ENCODE data around the gene MRRF. TPM values are rescaled to one million over a fixed set of nuclear protein-coding genes. Genes with fewer than 3 reads are reported as not detected.

Gene MRRF
- 55.2 and 60.6 TPM in 2 replicates for total RNA-seq

- peaks cover 42% of the 10 kb centered on the region for H3K4me1 Mint-ChIP-seq
- ATAC-seq (ENCODE audit: low read depth) (peak; percentile 83), DNase-seq (peak; percentile 94)
- no peaks in the 10 kb centered on the region for H3K27me3 Mint-ChIP-seq
- H3K36me3 Mint-ChIP-seq (ENCODE audit: low read depth): peaks cover 31% of the 10 kb centered on the region
- intact Hi-C loops (cut with micrococcal nuclease): loop anchor here (1.0 to 10.0 kb wide), 5 partner anchors 22 to 198 kb away; partner anchors contain the start of genes MORN5, NDUFA8, PTGS1 and TTLL11
- peak within 1 kb of the TSS; percentile 100 for H3K27ac Mint-ChIP-seq
- H3K9me3 Mint-ChIP-seq: no peaks in the 10 kb centered on the region
- CTCF ChIA-PET: interaction anchor here (0.7 to 2.2 kb wide), 6 partner anchors 11 to 166 kb away, joined by 3 to 6 read pairs (median 4); no protein-coding TSS in a partner anchor
- TF ChIP-seq CTCF (IDR thresholded peaks at IDR 0.05): no peak
- peak within 1 kb of the TSS; percentile 99 for H3K4me3 Mint-ChIP-seq
- POLR2A ChIA-PET: interaction anchor here (0.7 to 1.7 kb wide), 8 partner anchors 22 to 1815 kb away, joined by 3 to 8 read pairs (median 5); partner anchors contain the start of genes MORN5, NDUFA8, PTGS1 and ZBTB6
These were observed at the start of gene MRRF, which contains the start of gene RBM18 for GRCh38 chr9:122264360-122265148. MRRF (plus strand) TSS chr9:122264882; CDS start chr9:122270892, 6,010 bp downstream. RBM18 (minus strand) TSS chr9:122264840; CDS start chr9:122261492, 3,348 bp downstream.

DNA sequence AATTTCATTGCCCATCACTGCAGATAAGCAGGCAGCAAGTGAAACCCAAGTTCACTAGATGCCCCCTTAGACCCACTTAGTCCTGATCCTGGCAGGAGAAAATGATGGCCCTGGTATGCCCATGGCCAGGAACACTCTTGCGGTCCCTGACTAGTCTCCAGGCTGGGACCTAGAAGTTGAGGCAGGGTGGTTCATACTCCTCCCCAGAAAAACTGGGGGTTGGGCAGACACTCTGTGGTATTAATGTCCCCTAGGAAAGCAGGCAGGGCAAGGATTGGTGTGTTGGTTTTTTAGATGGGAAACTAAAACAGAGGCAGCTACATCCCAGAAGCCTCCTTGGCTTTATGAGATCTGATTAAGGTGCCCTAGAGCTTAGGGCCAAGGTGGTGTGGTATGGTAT is 49.0 kb upstream of the MRRF start:
- H3K27me3 Mint-ChIP-seq: peaks cover 82% of the 10 kb centered on the region
- H3K4me3 Mint-ChIP-seq: no peak overlapping the region
- H3K9me3 Mint-ChIP-seq: no peaks in the 10 kb centered on the region
- peaks cover 33% of the 10 kb centered on the region for H3K4me1 Mint-ChIP-seq
- no peak overlapping the region for H3K27ac Mint-ChIP-seq
- ATAC-seq (ENCODE audit: low read depth): no peak
- no peaks in the 10 kb centered on the region for H3K36me3 Mint-ChIP-seq (ENCODE audit: low read depth)
- CTCF ChIA-PET: no interaction called here
- intact Hi-C loops (cut with micrococcal nuclease): no loop called here
- no peak for TF ChIP-seq CTCF (IDR thresholded peaks at IDR 0.05)
- POLR2A ChIA-PET: no interaction called here
- DNase-seq: no peak

GRCh38 chr9:122216138-122216797 is 48.4 kb upstream of the MRRF start:
- no peak for TF ChIP-seq CTCF (IDR thresholded peaks at IDR 0.05)

GRCh38 chr9:122216798-122217418 is 47.8 kb upstream of the MRRF start:
- no peaks in the 10 kb centered on the region for H3K36me3 Mint-ChIP-seq (ENCODE audit: low read depth)
- no peaks in the 10 kb centered on the region for H3K9me3 Mint-ChIP-seq
- POLR2A ChIA-PET: no interaction called here
- CTCF ChIA-PET: no interaction called here
- no peak overlapping the region for H3K4me3 Mint-ChIP-seq
- ATAC-seq (ENCODE audit: low read depth) (no peak), DNase-seq (no peak)
- H3K27ac Mint-ChIP-seq: no peak overlapping the region
- peaks cover 35% of the 10 kb centered on the region for H3K4me1 Mint-ChIP-seq
- peaks cover 78% of the 10 kb centered on the region for H3K27me3 Mint-ChIP-seq
- TF ChIP-seq CTCF (IDR thresholded peaks at IDR 0.05): no peak
- intact Hi-C loops (cut with micrococcal nuclease): no loop called here

More at GRCh38 chr9:122216138-122216797, 48.4 kb upstream of the MRRF start:
- POLR2A ChIA-PET: no interaction called here
- H3K27ac Mint-ChIP-seq: no peak overlapping the region
- H3K4me1 Mint-ChIP-seq: peaks cover 35% of the 10 kb centered on the region
- H3K36me3 Mint-ChIP-seq (ENCODE audit: low read depth): no peaks in the 10 kb centered on the region
- intact Hi-C loops (cut with micrococcal nuclease): no loop called here
- H3K9me3 Mint-ChIP-seq: no peaks in the 10 kb centered on the region
- DNase-seq (no peak), ATAC-seq (ENCODE audit: low read depth) (no peak)
- CTCF ChIA-PET: no interaction called here
- peaks cover 79% of the 10 kb centered on the region for H3K27me3 Mint-ChIP-seq
- H3K4me3 Mint-ChIP-seq: no peak overlapping the region

DNA sequence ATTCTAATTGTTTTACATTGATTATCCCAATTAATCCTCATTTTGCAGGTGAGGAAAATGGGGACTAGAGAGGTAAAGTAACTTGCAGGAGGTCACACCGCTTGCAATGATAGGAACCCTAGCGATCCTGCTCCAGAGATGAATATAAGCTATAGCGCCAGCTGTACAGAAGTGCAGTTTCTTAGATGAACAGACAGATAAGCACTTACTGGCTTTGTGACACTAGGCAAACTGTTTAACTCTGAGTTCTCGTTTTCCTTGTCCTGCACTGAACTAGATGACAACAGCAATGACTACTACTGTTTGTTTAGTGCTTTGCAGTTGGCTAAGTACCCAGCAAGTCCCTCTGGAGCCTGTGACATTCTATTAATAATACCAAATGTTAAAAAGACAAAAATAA is 47.0 kb upstream of the MRRF start:
- POLR2A ChIA-PET: no interaction called here
- Mint-ChIP-seq H3K9me3 (no peaks in the 10 kb centered on the region), H3K4me3 (no peak overlapping the region), H3K4me1 (peaks cover 35% of the 10 kb centered on the region), H3K27ac (no peak overlapping the region), H3K27me3 (peaks cover 77% of the 10 kb centered on the region), H3K36me3 (ENCODE audit: low read depth) (no peaks in the 10 kb centered on the region)
- CTCF ChIA-PET: no interaction called here
- intact Hi-C loops (cut with micrococcal nuclease): no loop called here
- DNase-seq (no peak), ATAC-seq (ENCODE audit: low read depth) (no peak)
- no peak for TF ChIP-seq CTCF (IDR thresholded peaks at IDR 0.05)

Measured in activated B cell treated with CpG ODN at 0.5 μM for 24 hours (primary cell).